Measurements from ENCODE around the gene LRRC74A.
A peak's percentile ranks its signal among the peaks of the same experiment; 100 is the strongest.

Gene LRRC74A

GRCh38 chr14:76844223-76844622 lies 18.0 kb downstream of the LRRC74A start:
- peak; percentile 3 for TF ChIP-seq CTCF (IDR thresholded peaks at IDR 0.05; ENCODE audit: low read depth, low read length, missing control alignments)
- DNase-seq (ENCODE audit: extremely low read depth, low read depth): peak; percentile 14

GRCh38 chr14:76846331-76847047 lies 20.3 kb downstream of the LRRC74A start:
- H3K4me3 ChIP-seq (replicated peaks; ENCODE audit: low read depth, low read length): no peak overlapping the region
- no peak for DNase-seq (ENCODE audit: extremely low read depth, low read depth)
- TF ChIP-seq CTCF (IDR thresholded peaks at IDR 0.05; ENCODE audit: low read depth, low read length, missing control alignments): no peak

More at GRCh38 chr14:76844223-76844622, 18.0 kb downstream of the LRRC74A start:
- no peak overlapping the region for H3K4me3 ChIP-seq (replicated peaks; ENCODE audit: low read depth, low read length)

DNA sequence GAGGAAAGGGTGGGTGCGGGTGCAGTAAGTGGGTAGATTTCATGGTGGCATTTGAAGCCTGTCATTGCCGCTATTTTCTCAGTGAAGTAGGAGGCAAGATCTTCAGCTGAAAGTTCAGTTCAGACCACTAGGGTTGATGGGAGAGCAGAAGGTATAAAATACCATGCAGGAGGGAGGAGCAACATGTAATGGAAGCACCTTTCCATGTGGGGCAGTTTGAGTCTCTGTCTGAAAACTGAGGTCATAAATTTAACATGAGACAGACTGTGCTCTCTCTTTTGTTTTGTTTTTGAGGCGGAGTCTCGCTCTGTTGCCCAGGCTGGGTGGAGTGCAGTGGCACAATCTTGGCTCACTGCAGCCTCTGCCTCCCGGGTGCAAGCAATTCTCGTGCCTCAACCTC lies 22.7 kb downstream of the LRRC74A start:
- TF ChIP-seq CTCF (IDR thresholded peaks at IDR 0.05; ENCODE audit: low read depth, low read length, missing control alignments): no peak
- H3K4me3 ChIP-seq (replicated peaks; ENCODE audit: low read depth, low read length): no peak overlapping the region
- DNase-seq (ENCODE audit: extremely low read depth, low read depth): no peak

GRCh38 chr14:76855066-76855465 lies 28.9 kb downstream of the LRRC74A start:
- TF ChIP-seq CTCF (IDR thresholded peaks at IDR 0.05; ENCODE audit: low read depth, low read length, missing control alignments): no peak

DNA sequence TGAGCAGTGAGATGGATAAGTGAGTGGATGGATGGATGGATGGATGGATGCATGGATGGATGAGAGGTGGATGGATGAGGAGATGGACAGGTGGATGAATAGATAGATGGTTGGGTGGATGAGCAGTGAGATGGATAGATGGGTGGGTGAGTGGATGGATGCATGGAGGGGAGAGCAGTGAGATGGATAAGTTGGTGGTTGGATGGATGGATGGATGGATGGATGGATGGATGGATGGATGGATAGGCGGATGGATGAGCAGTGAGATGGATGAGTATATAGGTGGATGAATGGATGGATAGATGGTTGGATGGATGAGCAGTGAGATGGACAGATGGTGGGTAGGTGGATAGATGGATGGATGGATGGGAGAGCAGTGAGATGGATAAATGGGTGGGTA lies 30.6 kb downstream of the LRRC74A start:
- no peak overlapping the region for H3K4me3 ChIP-seq (replicated peaks; ENCODE audit: low read depth, low read length)
- no peak for TF ChIP-seq CTCF (IDR thresholded peaks at IDR 0.05; ENCODE audit: low read depth, low read length, missing control alignments)
- no peak for DNase-seq (ENCODE audit: extremely low read depth, low read depth)

More at GRCh38 chr14:76855066-76855465, 28.9 kb downstream of the LRRC74A start:
- H3K4me3 ChIP-seq (replicated peaks; ENCODE audit: low read depth, low read length): no peak overlapping the region
- DNase-seq (ENCODE audit: extremely low read depth, low read depth): no peak

DNA sequence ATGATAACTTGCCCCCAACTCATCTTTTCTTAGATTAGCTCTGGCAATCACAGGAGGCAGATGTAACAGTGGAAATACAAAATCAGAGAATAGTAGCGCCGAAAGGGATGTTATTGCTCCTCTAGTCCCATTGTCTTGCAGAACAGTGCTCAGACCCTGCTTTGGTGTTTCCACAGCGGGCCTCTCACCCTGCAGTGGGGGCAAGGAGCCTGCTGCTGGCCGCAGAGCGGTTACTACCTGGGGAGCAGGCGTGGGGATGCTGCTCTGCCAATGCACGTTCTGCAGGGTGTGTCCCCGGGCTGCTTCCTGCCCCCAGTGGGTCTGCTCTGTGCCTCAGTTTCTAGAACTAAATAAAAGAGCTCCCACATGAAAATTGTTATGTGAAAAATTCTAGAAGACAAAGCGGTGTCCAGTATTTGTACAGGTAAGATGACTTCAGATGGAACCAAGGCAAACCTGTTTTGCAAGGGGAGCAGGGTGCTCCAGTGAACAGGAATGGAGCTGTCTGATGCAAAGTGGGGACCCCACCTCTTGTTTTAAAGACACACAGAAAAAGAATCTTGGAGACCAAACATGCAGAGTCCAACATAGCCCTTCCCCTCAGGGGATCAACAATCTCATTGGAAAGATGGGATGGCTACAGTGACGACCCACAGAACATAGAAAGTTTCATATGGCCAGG lies 35.5 kb downstream of the LRRC74A start:
- no peak overlapping the region for H3K4me3 ChIP-seq (replicated peaks; ENCODE audit: low read depth, low read length)
- no peak for DNase-seq (ENCODE audit: extremely low read depth, low read depth)
- TF ChIP-seq CTCF (IDR thresholded peaks at IDR 0.05; ENCODE audit: low read depth, low read length, missing control alignments): no peak
